CD4-positive, alpha-beta T cell treated with Interleukin-4 for 1 hour (primary cell): ENCODE results near the gene CMTM8.

Source experiments
- DNase-seq, 2 donors: peaks; one replicate each; pipeline ENCODE4 v3.0.0-alpha.2; 2020 to 2022

Gene CMTM8

DNA sequence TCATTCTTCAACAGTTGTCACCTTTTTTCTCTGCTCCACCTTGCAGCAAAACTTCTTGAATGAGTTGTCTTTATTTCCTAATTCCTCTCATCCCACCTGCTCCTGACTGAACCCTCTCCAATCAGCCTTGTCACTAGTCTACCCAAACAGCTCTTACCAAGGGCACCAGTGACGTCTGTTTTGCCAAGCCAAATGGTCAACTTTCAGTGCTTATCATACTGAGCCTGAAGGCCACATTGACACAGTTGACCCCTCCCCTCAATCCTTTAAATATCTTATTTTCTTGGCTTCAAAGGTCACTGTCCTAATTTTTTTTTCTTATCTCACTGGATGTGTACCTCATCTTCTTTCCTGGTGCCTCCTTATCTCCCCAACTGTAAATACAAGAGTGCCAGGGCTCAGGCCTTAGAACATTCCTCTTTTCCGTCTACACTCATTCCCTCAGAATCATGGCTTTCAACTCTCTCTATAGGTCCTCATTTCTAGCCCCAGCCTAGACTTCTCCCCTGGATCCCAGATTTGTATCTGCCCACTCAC is 43.2 kb downstream of the CMTM8 start:
- DNase-seq = no peak

DNA sequence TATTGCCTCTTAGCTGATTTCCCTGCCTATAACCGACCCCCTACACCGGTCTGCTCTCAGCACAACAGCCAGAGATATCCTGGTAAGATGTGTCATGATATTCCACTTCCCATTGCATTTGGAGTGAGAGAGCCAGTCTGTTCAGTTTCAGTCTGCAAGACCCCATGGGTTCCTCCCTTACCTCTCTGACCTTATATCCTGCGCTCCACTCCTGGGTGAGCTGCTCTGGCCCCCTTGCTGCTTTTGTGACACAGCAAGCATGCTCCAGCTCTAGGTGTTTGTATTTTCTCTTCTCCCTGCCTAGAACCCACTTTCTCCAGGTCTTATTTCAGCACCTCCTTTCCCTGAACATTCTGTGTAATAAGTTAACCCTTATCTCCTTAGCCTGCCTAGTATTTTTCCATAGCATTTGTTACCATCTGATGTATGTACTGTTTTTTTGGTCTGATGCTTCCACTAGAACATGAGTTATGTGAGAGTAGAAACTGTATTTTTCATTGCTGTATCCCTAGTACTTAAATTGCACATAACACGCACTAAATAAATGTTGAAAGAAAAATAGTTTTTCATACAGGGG is 44.2 kb downstream of the CMTM8 start:
- no peak for DNase-seq

GRCh38 chr3:32283304-32283703 is 44.8 kb downstream of the CMTM8 start:
- DNase-seq = no peak

DNA sequence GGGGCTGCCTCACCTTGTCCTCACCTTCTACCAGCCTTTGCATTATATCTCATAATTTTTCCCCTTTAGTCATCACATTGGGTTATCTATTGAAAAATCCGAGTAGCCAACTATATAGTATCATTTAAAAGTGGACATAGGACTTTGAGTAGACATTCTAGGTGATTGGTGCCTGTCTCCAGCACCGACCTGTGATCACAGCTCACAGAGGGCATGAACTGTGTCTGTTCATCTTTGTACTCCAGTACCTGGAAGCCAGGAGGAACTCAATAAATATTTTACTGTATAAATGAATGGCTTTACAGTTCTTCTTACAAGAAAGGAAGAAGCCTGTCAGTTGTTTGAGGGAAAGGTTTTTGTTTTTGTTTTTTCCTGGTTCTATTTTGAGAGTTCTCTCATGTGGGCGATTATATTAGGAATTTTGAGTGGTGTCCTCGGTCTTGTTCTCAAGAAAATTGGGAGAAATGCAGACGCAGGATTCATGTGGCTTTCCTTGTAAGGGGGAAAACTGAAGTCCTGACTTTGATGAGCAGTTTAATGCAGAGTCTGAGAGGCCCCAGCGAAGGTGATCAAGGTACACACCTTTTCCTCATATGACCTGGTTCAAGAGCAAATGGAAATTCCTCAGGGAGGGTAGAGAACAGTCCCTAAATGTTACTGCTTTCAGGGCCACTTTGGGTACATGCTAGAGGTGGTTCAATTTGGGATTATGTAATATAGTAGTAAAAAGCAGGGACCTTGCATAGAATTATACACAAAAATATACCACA is 46.1 kb downstream of the CMTM8 start:
- DNase-seq = no peak

- DNase-seq = no peak
These were observed 47.4 kb downstream of the CMTM8 start for GRCh38 chr3:32285891-32286290.

DNA sequence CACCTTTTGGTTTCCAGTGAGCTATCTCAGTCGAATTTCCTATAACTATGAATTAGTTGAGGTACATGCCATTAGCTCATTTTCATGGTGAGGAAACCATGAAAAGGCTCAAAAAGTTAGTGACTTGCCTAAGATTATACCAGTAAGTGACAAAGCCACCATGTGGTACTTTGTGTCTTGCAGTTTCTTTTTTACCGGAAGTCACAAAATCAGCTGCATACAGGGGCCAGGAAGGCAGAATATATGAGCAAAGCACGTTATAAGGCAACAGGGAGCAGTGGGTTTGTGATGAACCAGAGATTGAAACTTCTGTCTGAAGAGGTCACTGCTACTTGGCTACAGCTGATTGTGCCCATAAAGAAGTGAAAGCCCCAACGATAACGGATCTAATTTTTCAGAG is 50.3 kb downstream of the CMTM8 start:
- peak in 1 of 2 donors; percentile 61 for DNase-seq

GRCh38 chr3:32290619-32291018 is 52.1 kb downstream of the CMTM8 start:
- DNase-seq = no peak

DNA sequence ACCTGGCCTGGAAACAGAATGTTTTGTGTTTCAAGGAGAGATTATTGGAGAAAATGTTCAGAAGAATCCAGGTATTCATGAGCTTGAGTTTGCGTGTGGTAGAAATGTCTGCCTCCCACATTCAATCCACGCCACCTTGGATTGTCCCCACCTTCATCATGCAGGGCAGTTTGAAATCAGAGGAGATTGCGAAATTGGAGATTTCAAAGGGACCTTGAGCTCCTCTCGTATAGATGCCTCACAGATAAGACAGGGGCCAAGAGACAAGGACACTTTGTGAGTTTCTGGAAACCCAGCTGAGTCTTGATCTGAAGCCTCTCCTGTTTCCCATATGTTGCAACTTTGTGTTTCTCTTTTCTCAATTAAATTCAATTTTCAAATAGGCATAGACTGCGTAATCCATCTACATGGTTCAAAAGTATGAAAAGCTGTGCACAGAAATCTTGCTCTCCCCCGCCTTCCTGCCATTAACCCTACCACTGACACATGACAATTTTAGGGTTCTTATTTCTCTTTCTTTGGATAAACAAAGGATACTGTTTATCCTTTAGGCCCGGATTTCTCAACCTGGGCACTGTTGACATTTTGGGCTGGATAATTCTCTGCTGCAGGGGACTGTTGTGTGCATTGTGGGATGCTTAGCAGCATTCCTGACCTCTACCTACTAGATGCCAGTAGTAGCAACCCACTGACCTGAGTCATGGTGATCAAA is 53.8 kb downstream of the CMTM8 start:
- DNase-seq = no peak

- DNase-seq = no peak
These were observed 55.4 kb downstream of the CMTM8 start for GRCh38 chr3:32293903-32294302.

- DNase-seq = peak; percentile 66 to 71
These were observed 58.0 kb downstream of the CMTM8 start for GRCh38 chr3:32296251-32297204.

DNA sequence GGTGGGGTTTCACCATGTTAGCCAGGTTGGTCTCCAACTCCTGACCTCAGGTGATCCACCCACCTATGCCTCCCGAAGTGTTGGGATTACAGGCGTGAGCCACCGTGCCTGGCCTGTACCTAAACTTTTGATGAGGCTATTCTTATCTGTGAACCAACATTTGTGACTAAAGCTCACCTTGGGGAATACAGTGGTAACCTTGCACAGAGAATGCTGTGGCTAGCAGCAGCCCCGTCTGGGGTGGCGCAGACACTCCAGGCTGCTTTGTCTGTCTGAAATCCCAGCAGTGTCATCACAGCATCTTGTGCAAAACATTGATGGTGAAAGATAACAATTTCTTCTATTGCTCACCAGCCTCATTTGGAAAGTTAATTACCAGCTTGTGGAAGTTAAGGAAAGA is 58.9 kb downstream of the CMTM8 start:
- peak; percentile 60 to 64 for DNase-seq

GRCh38 chr3:32301426-32301825 is 62.9 kb downstream of the CMTM8 start:
- DNase-seq = no peak

GRCh38 chr3:32302601-32303398 is 64.3 kb downstream of the CMTM8 start:
- no peak for DNase-seq

DNA sequence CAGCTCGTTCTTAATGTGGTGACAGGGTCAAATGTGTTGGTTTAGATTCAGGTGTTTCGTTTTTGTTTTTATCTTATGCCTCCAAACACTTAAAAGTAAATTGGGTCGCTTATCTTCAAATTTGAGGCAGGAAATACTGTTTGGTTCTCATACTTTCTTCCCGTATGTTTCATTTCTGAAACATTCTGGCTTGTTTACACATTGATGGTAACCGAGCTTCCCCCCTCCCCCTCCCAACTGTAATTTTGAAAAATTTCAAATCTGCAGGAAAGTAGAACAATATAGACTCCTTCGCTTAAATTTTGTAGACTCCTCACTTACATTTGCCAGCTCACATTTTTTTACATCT is 64.9 kb downstream of the CMTM8 start:
- peak in 1 of 2 donors; percentile 52 for DNase-seq

DNA sequence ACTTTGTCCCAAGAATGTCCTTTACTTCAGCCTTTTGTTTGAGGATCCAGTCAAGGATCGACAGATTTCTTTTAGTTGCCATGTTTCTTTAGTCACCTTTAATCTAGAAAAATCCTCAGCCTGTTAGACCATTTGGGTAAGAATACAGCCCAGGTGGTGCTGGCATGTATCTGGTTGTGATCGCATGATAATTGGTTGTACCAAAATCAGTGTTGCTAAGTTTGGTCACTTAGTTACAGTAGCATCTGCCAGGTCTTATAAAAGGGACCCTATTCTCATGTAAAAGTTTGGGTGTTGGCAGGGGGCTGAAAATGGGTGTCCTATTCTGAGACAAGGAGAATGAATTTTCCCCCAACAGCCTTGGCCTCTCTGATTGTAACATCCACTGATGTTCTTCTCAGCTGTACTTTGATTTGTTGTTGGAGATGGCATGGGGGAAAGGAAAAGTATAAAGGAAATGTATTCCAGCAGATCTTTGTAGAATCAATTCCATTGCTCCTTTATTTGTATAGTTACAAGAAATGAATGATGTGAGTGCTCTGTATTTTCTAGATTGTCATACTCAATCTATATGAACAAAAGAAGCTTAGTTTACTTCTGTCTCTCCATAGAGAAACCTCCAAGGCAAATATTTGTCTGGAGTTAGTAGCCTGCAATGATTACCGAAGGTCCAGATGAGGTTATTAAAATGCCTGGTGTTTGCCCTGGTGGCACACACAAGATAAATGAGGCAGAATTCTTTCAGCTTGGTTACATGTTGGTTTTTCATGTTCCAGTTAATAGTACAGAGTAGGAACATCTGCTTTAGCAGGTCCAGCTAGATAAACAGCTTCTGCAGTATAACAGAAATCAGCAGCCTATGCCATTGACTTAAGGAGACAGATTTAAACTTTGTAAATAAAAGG is 65.7 kb downstream of the CMTM8 start:
- DNase-seq = no peak

- no peak for DNase-seq
These were observed 66.9 kb downstream of the CMTM8 start for GRCh38 chr3:32305361-32305876.

DNA sequence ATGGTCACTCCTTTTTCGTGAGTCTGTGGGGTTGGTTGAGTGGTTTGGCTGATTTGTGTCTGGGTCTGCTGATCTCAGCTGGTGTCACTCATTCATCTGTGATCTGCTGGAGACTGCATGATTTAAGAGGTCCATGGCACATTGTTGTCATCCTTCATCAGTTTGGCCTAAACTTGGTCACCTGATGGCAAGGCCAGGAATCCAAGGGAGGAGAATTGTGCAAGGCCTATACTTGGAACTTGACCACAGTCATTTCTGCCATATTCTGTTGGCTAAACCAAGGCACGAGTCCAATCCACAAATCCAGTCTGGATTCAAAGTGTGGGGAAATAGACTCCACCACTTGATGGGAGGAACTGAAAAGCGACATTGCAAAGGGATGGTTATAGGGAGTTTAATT is 67.6 kb downstream of the CMTM8 start:
- DNase-seq = no peak

DNA sequence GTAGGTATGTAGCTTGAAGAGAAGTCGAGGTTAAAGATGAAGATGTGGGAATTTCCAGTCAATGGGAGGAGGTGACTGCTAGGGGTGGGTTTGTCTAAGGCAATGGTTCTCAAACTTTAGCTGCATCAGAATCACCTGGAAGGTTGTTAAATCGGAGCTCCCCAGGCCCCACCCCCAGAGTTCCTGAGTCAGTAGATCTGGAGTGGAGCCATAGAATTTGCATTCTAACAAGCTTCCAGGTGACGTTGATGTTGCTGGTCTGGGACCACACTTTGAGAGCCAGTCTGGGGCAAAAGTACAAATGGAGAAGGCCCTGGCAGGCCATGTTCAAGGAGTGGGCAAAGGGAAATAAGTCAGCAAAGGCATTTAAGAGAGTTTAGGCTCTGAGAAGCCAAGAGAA is 69.1 kb downstream of the CMTM8 start:
- no peak for DNase-seq

DNA sequence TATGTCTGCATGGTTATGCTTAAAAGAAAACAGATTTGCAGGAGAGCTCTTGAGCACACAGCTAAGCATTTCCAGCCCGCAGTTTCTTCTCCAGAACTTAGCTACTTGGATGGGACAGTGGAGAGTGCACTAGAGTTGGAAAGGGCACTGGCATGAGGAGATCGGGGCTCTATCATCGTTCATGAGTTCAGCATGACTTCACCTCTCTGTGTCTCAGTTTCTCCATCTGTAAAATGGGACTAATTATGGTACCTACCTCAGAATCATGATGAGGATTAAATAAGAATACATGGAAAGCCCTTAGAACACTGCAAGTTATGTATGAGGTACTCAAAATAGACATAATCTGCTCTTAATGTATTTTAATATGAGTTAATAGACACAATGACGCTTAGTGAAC is 69.9 kb downstream of the CMTM8 start:
- DNase-seq = no peak

DNA sequence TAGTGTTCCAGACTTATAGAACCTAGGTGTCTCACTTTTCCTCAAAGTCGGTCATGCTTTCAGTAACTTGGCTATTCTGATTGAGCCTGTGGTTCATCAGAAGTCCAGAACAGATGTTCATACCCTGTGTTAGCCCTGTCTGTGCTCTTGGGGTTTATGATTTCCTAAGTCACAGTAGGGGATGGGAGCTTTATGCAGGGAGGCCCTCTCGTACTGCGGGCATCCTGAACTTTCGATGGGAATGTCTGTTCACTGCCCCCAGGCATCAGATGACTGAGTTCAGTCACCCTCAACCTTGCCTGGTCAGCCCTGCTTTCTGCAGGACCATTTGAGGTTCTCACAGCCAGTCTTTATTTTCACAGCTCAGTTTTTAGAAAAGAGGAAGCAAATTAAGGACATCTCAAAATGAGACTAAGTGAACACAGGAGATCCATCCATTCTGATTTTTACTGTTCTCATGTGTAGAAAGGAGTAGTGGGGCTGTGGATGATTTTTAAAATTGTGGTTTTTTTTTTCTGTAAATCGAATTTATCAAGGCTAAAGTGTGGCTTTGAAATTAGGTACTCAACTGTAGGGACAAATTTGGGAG is 71.3 kb downstream of the CMTM8 start:
- no peak for DNase-seq
